ENCODE data around the gene ICOSLG. TPM values are rescaled to one million over a fixed set of nuclear protein-coding genes. Genes with fewer than 3 reads are reported as not detected.

Gene ICOSLG
- total and polyA plus RNA-seq, 2 experiments from 2014 or later = 1.3 to 4.6 TPM

GRCh38 chr21:44260791-44261631, 20.3 kb upstream of the ICOSLG start:
- Mint-ChIP-seq H3K9me3 (no peaks in the 10 kb centered on the region), H3K36me3 (ENCODE audit: low read depth) (no peaks in the 10 kb centered on the region), H3K27me3 (ENCODE audit: insufficient read depth, low read depth, poor library complexity) (peaks cover 4% of the 10 kb centered on the region), H3K4me1 (peaks cover 4% of the 10 kb centered on the region; the same call in 2 of the 3 replicates), H3K27ac (no peak overlapping the region), H3K4me3 (no peak overlapping the region)
- DNase-seq (ENCODE audit: low spot score) (no peak), ATAC-seq (no peak)
- no peaks in the 10 kb centered on the region for H3K9me2 ChIP-seq (ENCODE audit: insufficient read depth)
- no peaks in the 10 kb centered on the region for H3K79me2 ChIP-seq (replicated peaks; ENCODE audit: insufficient read depth)
- H2AFZ ChIP-seq = no peak overlapping the region
- no peak overlapping the region for H3K27ac ChIP-seq (ENCODE audit: low read depth)
- no peaks in the 10 kb centered on the region; the same call in 1 of the 2 replicates for H3K4me1 ChIP-seq (ENCODE audit: insufficient read depth)
- TF ChIP-seq ZNF114 (CRISPR knock-in tag; IDR thresholded peaks at IDR 0.05) (no peak), CREB1 (CRISPR knock-in tag; IDR thresholded peaks at IDR 0.05; ENCODE audit: low read depth) (no peak), CTCF (conservative IDR thresholded peaks at IDR 0.05; ENCODE audit: low read depth in 2 of 2) (no peak), ZNF331 (CRISPR knock-in tag; IDR thresholded peaks at IDR 0.05; ENCODE audit: low read depth) (no peak), ETS1 (IDR thresholded peaks at IDR 0.05) (no peak)
- TF ChIP-seq, protein P1, sequence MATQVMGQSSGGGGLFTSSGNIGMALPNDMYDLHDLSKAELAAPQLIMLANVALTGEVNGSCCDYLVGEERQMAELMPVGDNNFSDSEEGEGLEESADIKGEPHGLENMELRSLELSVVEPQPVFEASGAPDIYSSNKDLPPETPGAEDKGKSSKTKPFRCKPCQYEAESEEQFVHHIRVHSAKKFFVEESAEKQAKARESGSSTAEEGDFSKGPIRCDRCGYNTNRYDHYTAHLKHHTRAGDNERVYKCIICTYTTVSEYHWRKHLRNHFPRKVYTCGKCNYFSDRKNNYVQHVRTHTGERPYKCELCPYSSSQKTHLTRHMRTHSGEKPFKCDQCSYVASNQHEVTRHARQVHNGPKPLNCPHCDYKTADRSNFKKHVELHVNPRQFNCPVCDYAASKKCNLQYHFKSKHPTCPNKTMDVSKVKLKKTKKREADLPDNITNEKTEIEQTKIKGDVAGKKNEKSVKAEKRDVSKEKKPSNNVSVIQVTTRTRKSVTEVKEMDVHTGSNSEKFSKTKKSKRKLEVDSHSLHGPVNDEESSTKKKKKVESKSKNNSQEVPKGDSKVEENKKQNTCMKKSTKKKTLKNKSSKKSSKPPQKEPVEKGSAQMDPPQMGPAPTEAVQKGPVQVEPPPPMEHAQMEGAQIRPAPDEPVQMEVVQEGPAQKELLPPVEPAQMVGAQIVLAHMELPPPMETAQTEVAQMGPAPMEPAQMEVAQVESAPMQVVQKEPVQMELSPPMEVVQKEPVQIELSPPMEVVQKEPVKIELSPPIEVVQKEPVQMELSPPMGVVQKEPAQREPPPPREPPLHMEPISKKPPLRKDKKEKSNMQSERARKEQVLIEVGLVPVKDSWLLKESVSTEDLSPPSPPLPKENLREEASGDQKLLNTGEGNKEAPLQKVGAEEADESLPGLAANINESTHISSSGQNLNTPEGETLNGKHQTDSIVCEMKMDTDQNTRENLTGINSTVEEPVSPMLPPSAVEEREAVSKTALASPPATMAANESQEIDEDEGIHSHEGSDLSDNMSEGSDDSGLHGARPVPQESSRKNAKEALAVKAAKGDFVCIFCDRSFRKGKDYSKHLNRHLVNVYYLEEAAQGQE (IDR thresholded peaks at IDR 0.05; ENCODE audit: unreplicated experiment) = no peak
- no peaks in the 10 kb centered on the region for H3K36me3 ChIP-seq (ENCODE audit: insufficient read depth)
- no peak overlapping the region for H3K4me2 ChIP-seq
- H3K4me3 ChIP-seq = no peak overlapping the region
- H3K27me3 ChIP-seq (ENCODE audit: insufficient read depth) = no peaks in the 10 kb centered on the region
- no peaks in the 10 kb centered on the region for H3F3A ChIP-seq (replicated peaks; ENCODE audit: low read depth)
- no peaks in the 10 kb centered on the region for H4K20me1 ChIP-seq (replicated peaks; ENCODE audit: insufficient read depth)

DNA sequence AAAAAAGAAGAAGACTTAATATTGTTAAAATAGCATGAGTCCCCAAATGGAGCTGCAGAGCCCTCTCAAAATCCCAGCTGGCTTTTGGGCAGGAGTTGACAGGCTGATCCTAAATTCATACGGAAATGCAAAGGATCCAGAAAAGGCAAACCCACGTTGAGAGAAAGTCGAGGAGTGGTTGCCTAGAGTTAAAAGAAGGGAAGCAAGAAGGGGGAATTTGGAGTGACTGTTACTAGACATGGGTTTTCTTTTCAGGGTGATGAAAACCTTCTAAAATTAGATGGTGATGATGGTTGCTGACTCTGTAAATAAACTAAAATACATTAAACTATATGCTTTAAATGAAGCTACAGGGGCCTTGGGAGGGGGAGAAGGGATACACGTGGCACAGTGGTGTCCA, 19.3 kb upstream of the ICOSLG start:
- H3K4me3 ChIP-seq = no peak overlapping the region
- Mint-ChIP-seq H3K36me3 (ENCODE audit: low read depth) (no peaks in the 10 kb centered on the region), H3K27me3 (ENCODE audit: insufficient read depth, low read depth, poor library complexity) (peaks cover 6% of the 10 kb centered on the region), H3K4me3 (no peak overlapping the region), H3K9me3 (no peaks in the 10 kb centered on the region), H3K4me1 (peaks cover 4% of the 10 kb centered on the region; the same call in 2 of the 3 replicates), H3K27ac (no peak overlapping the region)
- no peaks in the 10 kb centered on the region for H3K36me3 ChIP-seq (ENCODE audit: insufficient read depth)
- no peaks in the 10 kb centered on the region for H3K9me2 ChIP-seq (ENCODE audit: insufficient read depth)
- no peak overlapping the region for H3K4me2 ChIP-seq
- ATAC-seq (no peak), DNase-seq (ENCODE audit: low spot score) (no peak)
- no peaks in the 10 kb centered on the region for H4K20me1 ChIP-seq (replicated peaks; ENCODE audit: insufficient read depth)
- no peak overlapping the region for H3K27ac ChIP-seq (ENCODE audit: low read depth)
- H2AFZ ChIP-seq = no peak overlapping the region
- no peaks in the 10 kb centered on the region for H3F3A ChIP-seq (replicated peaks; ENCODE audit: low read depth)
- H3K27me3 ChIP-seq (ENCODE audit: insufficient read depth) = no peaks in the 10 kb centered on the region
- no peaks in the 10 kb centered on the region; the same call in 1 of the 2 replicates for H3K4me1 ChIP-seq (ENCODE audit: insufficient read depth)
- H3K79me2 ChIP-seq (replicated peaks; ENCODE audit: insufficient read depth) = no peaks in the 10 kb centered on the region
- TF ChIP-seq ETS1 (IDR thresholded peaks at IDR 0.05) (no peak), CREB1 (CRISPR knock-in tag; IDR thresholded peaks at IDR 0.05; ENCODE audit: low read depth) (no peak), JUNB (IDR thresholded peaks at IDR 0.05; ENCODE audit: unreplicated experiment) (no peak), POLR2AphosphoS5 (IDR thresholded peaks at IDR 0.05; ENCODE audit: low read depth) (no peak)

Data from GM23338 (cell line).